ENCODE results near the gene HOXC5. TPM values are rescaled to one million over a fixed set of nuclear protein-coding genes. Genes with fewer than 3 reads are reported as not detected.

HOXC5 gene
- total and polyA plus RNA-seq, 2 donors (not counting 1 experiment from before 2014, with no cell fraction given): not detected

DNA sequence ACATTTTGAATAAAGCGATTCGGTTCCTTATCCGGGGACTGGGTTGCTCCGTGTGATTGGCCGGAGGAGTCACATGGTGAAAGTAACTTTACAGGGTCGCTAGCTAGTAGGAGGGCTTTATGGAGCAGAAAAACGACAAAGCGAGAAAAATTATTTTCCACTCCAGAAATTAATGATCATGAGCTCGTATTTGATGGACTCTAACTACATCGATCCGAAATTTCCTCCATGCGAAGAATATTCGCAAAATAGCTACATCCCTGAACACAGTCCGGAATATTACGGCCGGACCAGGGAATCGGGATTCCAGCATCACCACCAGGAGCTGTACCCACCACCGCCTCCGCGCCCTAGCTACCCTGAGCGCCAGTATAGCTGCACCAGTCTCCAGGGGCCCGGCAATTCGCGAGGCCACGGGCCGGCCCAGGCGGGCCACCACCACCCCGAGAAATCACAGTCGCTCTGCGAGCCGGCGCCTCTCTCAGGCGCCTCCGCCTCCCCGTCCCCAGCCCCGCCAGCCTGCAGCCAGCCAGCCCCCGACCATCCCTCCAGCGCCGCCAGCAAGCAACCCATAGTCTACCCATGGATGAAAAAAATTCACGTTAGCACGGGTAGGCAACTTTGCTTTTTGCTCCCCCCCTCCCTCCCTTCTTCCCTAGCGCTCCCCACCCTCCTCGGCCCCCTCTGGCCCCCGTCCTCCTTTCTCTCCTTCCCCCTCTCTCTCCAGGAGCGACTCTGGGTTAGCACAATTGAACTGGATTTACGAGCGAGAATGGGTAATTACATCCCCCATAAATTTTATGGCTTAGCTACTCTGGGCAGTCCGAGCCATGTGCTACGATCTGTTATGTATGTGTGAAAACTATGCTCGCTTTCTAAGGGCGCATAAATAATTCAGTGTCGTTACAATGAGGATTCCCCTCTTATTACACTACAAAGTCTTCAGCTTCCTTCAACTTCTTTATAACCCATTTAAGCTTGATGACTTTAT is 21.2 kb downstream of the HOXC5 start, which contains the start of gene HOXC4:
TSS of gene HOXC4 (plus strand) at position 85 of the 991 bp plus-strand sequence. CDS start at position 173, 88 bp downstream.
- peak within 1 kb of the TSS; percentile 83 to 88 for H3K27ac ChIP-seq (ENCODE audit: low read length in 2 of 2)
- H3K9me3 ChIP-seq (ENCODE audit: control extremely low read depth in 1 of 3, control insufficient read depth in 2 of 3, insufficient read depth in 1 of 3, low read length in 2 of 3): peaks cover 0 to 31% (median 0%) of the 10 kb centered on the region in 3 donors
- DNase-seq (peak; percentile 36), ATAC-seq (ENCODE audit: low read depth) (peak; percentile 66)
- H3K4me1 ChIP-seq (ENCODE audit: control insufficient read depth in 2 of 2, insufficient read depth in 2 of 2, low read length in 2 of 2): peaks cover 36 to 42% of the 10 kb centered on the region in 2 donors
- Mint-ChIP-seq H3K4me3 (peak within 1 kb of the TSS; percentile 91), H3K27me3 (peaks cover 56% of the 10 kb centered on the region), H3K9me3 (ENCODE audit: insufficient read depth) (no peaks in the 10 kb centered on the region), H3K4me1 (peaks cover 43% of the 10 kb centered on the region), H3K27ac (peak within 1 kb of the TSS; percentile 95)
- H3K27me3 ChIP-seq (replicated peaks in 1 of 4; ENCODE audit: control extremely low read depth in 1 of 4, control insufficient read depth in 3 of 4, insufficient read depth in 4 of 4, low read length in 3 of 4): peaks cover 0 to 63% (median 39%) of the 10 kb centered on the region in 4 experiments
- 4% methylated on average over 37 of the region's 52 CpGs for WGBS (ENCODE audit: insufficient coverage)
- H4K20me1 ChIP-seq (ENCODE audit: control insufficient read depth, insufficient read depth, low read length, poor library complexity, severe bottlenecking): no peaks in the 10 kb centered on the region
- POLR2A ChIA-PET: interaction anchor here (0.6 to 1.3 kb wide), 9 partner anchors 14 to 359 kb away, joined by 3 to 8 read pairs (median 5); partner anchors contain the start of genes HOXC8 and SMUG1
- peak within 1 kb of the TSS in 4 of 5 experiments; percentile 69 to 78 (median 75) for H3K4me3 ChIP-seq (ENCODE audit: control extremely low read depth in 1 of 5, extremely low read depth in 1 of 5, insufficient read depth in 1 of 5, low read depth in 2 of 5, low read length in 4 of 5)
- H3K9ac ChIP-seq (ENCODE audit: low read length): peak within 1 kb of the TSS; percentile 72
- H3K36me3 ChIP-seq (replicated peaks in 1 of 2; ENCODE audit: control extremely low read depth in 1 of 2, control insufficient read depth in 1 of 2, extremely low read depth in 1 of 2, insufficient read depth in 2 of 2, low read length in 1 of 2): no peaks in the 10 kb centered on the region
- H2AFZ ChIP-seq (ENCODE audit: insufficient read depth, low read depth, low read length, poor library complexity, severe bottlenecking): peak within 1 kb of the TSS; percentile 76
- intact Hi-C loops (cut with micrococcal nuclease): loop anchor here (1.0 to 5.0 kb wide), 3 partner anchors 36 to 135 kb away; partner anchors contain the start of gene HOXC8
- H3K4me2 ChIP-seq (replicated peaks; ENCODE audit: low read depth, low read length, poor library complexity, severe bottlenecking): peak within 1 kb of the TSS; percentile 73
- H3K79me2 ChIP-seq (ENCODE audit: control insufficient read depth, insufficient read depth, low read length): no peaks in the 10 kb centered on the region
- CTCF ChIA-PET: interaction anchor here (0.6 to 4.5 kb wide), 13 partner anchors 13 to 165 kb away, joined by 3 to 37 read pairs (median 5); partner anchors contain the start of genes HOXC5, HOXC6 and SMUG1
- TF ChIP-seq, protein P1, sequence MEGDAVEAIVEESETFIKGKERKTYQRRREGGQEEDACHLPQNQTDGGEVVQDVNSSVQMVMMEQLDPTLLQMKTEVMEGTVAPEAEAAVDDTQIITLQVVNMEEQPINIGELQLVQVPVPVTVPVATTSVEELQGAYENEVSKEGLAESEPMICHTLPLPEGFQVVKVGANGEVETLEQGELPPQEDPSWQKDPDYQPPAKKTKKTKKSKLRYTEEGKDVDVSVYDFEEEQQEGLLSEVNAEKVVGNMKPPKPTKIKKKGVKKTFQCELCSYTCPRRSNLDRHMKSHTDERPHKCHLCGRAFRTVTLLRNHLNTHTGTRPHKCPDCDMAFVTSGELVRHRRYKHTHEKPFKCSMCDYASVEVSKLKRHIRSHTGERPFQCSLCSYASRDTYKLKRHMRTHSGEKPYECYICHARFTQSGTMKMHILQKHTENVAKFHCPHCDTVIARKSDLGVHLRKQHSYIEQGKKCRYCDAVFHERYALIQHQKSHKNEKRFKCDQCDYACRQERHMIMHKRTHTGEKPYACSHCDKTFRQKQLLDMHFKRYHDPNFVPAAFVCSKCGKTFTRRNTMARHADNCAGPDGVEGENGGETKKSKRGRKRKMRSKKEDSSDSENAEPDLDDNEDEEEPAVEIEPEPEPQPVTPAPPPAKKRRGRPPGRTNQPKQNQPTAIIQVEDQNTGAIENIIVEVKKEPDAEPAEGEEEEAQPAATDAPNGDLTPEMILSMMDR (IDR thresholded peaks at IDR 0.05): no peak
- peak; percentile 15 for TF ChIP-seq EZH2 (IDR thresholded peaks at IDR 0.05; ENCODE audit: borderline replicate concordance, insufficient read depth, low read depth, low read length, poor library complexity, severe bottlenecking)
